Measurements from ENCODE around the gene PLEKHG3.

Gene PLEKHG3

GRCh38 chr14:64692986-64693809 lies 11.0 kb upstream of the PLEKHG3 start:
- no peak overlapping the region for H3K4me2 ChIP-seq (ENCODE audit: low read depth, low read length)

GRCh38 chr14:64693810-64694165 lies 10.4 kb upstream of the PLEKHG3 start:
- H3K4me3 ChIP-seq (ENCODE audit: low read length), result no peak overlapping the region
- no peaks in the 10 kb centered on the region for H3F3A ChIP-seq (ENCODE audit: insufficient read depth, low read length)
- H3K4me1 ChIP-seq (ENCODE audit: low read length), result no peaks in the 10 kb centered on the region
- H3K4me2 ChIP-seq (ENCODE audit: low read depth, low read length), result no peak overlapping the region
- H3K9ac ChIP-seq (ENCODE audit: low read length), result no peak overlapping the region
- TF ChIP-seq CTCF (IDR thresholded peaks at IDR 0.05; ENCODE audit: low read length), result no peak
- TF ChIP-seq EZH2phosphoT487 (IDR thresholded peaks at IDR 0.05; ENCODE audit: low read length), result no peak
- TF ChIP-seq EZH2 (optimal IDR thresholded peaks at IDR 0.05; ENCODE audit: low read depth, low read length), result no peak
- no peak for DNase-seq
- no peaks in the 10 kb centered on the region for H3K9me2 ChIP-seq (replicated peaks; ENCODE audit: insufficient read depth, low read length)
- no peaks in the 10 kb centered on the region for H3K79me2 ChIP-seq (ENCODE audit: low read length)
- no peaks in the 10 kb centered on the region for H3K27me3 ChIP-seq (replicated peaks; ENCODE audit: insufficient read depth, low read length)
- no peaks in the 10 kb centered on the region for H3K36me3 ChIP-seq (replicated peaks; ENCODE audit: insufficient read depth, low read length)
- no peak overlapping the region for H2AFZ ChIP-seq (ENCODE audit: low read length)
- H3K9me3 ChIP-seq (replicated peaks; ENCODE audit: insufficient read depth, low read length), result no peaks in the 10 kb centered on the region
- no peaks in the 10 kb centered on the region for H4K20me1 ChIP-seq (ENCODE audit: insufficient read depth, low read length)
- H3K27ac ChIP-seq (ENCODE audit: low read length), result no peak overlapping the region

More at GRCh38 chr14:64692986-64693809, 11.0 kb upstream of the PLEKHG3 start:
- TF ChIP-seq CTCF (IDR thresholded peaks at IDR 0.05; ENCODE audit: low read length) (no peak), EZH2phosphoT487 (IDR thresholded peaks at IDR 0.05; ENCODE audit: low read length) (no peak), EZH2 (optimal IDR thresholded peaks at IDR 0.05; ENCODE audit: low read depth, low read length) (no peak)
- Histone ChIP-seq H3K79me2 (ENCODE audit: low read length) (no peaks in the 10 kb centered on the region), H3K4me3 (ENCODE audit: low read length) (no peak overlapping the region), H3K9me2 (replicated peaks; ENCODE audit: insufficient read depth, low read length) (no peaks in the 10 kb centered on the region), H4K20me1 (ENCODE audit: insufficient read depth, low read length) (no peaks in the 10 kb centered on the region), H3F3A (ENCODE audit: insufficient read depth, low read length) (no peaks in the 10 kb centered on the region), H3K27ac (ENCODE audit: low read length) (no peak overlapping the region), H3K27me3 (replicated peaks; ENCODE audit: insufficient read depth, low read length) (no peaks in the 10 kb centered on the region), H3K4me1 (ENCODE audit: low read length) (no peaks in the 10 kb centered on the region), H3K9ac (ENCODE audit: low read length) (no peak overlapping the region), H2AFZ (ENCODE audit: low read length) (no peak overlapping the region), H3K36me3 (replicated peaks; ENCODE audit: insufficient read depth, low read length) (no peaks in the 10 kb centered on the region), H3K9me3 (replicated peaks; ENCODE audit: insufficient read depth, low read length) (no peaks in the 10 kb centered on the region)
- no peak for DNase-seq

- Histone ChIP-seq H3K36me3 (replicated peaks; ENCODE audit: insufficient read depth, low read length) (no peaks in the 10 kb centered on the region), H3K9me3 (replicated peaks; ENCODE audit: insufficient read depth, low read length) (no peaks in the 10 kb centered on the region), H2AFZ (ENCODE audit: low read length) (no peak overlapping the region), H3K4me3 (ENCODE audit: low read length) (no peak overlapping the region), H3K27me3 (replicated peaks; ENCODE audit: insufficient read depth, low read length) (no peaks in the 10 kb centered on the region), H4K20me1 (ENCODE audit: insufficient read depth, low read length) (no peaks in the 10 kb centered on the region), H3K4me1 (ENCODE audit: low read length) (no peaks in the 10 kb centered on the region), H3K9ac (ENCODE audit: low read length) (no peak overlapping the region), H3K27ac (ENCODE audit: low read length) (no peak overlapping the region), H3F3A (ENCODE audit: insufficient read depth, low read length) (no peaks in the 10 kb centered on the region), H3K9me2 (replicated peaks; ENCODE audit: insufficient read depth, low read length) (no peaks in the 10 kb centered on the region), H3K79me2 (ENCODE audit: low read length) (no peaks in the 10 kb centered on the region), H3K4me2 (ENCODE audit: low read depth, low read length) (no peak overlapping the region)
- no peak for DNase-seq
- TF ChIP-seq EZH2 (optimal IDR thresholded peaks at IDR 0.05; ENCODE audit: low read depth, low read length) (no peak), CTCF (IDR thresholded peaks at IDR 0.05; ENCODE audit: low read length) (no peak), EZH2phosphoT487 (IDR thresholded peaks at IDR 0.05; ENCODE audit: low read length) (no peak)
These were observed 9.2 kb upstream of the PLEKHG3 start for GRCh38 chr14:64695071-64695470.

Data from MM.1S (cell line).